Erythroblast (primary cell): ENCODE results near the gene ANKMY1.

Source experiments
- DNase-seq, 2 experiments: peaks; one replicate each; lab custom pipeline; 2025; lab: John Stamatoyannopoulos, UW
- GATA1 ChIP-seq: IDR thresholded peaks from 2 replicates; pipeline ENCODE4 v1.6.1; 2011; ENCODE audit warnings: low read depth, mild to moderate bottlenecking, control low read depth, low read length, moderate library complexity
- POLR2A ChIP-seq: IDR thresholded peaks from 2 replicates; pipeline ENCODE4 v1.6.1; 2011; ENCODE audit warnings: mild to moderate bottlenecking, low read length

Gene ANKMY1

DNA sequence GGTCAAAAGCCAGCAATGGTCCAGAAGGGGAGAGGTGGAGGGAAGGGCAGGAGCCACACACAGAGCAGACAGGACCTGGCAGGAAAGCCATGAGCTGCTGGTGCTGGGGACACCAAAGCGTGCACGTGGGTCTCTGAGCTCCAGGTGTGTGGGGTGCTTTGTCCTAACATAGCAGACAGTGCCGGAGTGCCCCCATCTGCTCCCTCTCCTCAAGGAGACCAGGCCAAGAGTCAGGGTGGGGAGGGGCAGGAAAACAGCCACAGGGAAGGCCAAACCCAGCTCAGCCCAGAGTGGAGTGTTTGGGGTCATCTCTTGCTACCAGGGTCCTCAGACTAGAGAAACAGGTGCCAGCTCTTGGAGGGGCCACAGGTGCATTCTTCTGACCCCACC, 126.5 kb downstream of the ANKMY1 start:
- no peak for DNase-seq
- TF ChIP-seq GATA1 (no peak), POLR2A (no peak)

DNA sequence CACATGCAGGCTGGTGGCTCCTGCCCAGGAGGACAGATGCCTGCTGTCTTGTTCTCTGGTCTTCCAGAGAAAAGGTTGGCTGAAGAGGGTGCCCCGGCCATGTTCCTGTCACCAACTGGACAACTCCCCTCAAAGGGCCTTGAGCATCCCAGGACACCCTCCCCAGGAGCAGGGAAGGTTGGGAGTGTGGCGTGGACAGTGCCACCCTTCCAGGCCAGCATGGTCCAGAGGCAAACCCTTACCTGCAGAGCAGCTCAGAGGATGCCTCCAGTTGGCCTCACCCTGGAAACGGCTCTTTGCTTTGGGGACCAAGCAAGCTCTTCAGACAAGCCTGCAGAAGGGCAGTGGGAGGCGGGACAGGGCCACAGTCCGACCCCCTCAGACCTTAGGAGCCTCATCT, 127.2 kb downstream of the ANKMY1 start:
- no peak for TF ChIP-seq GATA1
- no peak for TF ChIP-seq POLR2A
- DNase-seq: no peak

DNA sequence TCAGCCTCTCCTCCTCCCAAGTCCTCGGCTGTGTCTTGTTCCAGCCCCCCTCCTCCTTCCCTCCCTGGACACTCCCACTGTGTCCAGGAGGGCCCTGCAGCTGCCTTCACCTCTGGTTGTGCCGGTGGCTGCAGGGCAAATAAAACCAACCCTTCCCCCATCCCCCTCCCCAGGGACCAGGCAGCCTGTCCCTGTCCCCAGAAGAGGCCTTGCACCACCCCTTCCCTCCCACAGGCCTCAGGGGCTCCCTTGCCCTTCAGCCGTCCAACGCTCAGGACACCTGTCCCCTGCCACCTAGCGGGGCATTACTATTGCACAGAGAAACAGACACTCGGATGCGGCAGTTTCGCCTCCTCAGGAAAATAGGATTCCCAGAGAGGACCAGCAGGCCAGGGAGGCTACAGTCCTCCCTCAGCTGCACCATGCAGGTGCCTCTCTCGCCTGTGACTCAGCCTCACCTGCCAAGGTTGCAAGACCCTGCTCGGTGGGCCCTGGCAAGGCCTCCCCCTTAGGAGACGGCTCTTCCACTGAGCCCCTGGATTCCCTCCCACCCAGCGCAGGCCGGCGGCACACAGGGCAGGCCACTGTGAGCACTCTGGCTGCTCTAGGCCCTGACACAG, 127.8 kb downstream of the ANKMY1 start:
- TF ChIP-seq POLR2A (no peak), GATA1 (no peak)
- no peak for DNase-seq
